ENCODE measurements around the gene KCNK7.

- TF ChIP-seq EZH2 (IDR thresholded peaks at IDR 0.05; ENCODE audit: borderline replicate concordance, low read length): no peak
- no peak for TF ChIP-seq CTCF (conservative IDR thresholded peaks at IDR 0.05 in 1 of 2, IDR thresholded peaks at IDR 0.05 in 1 of 2; ENCODE audit: extremely low read depth in 1 of 2, insufficient read depth in 1 of 2, low read depth in 1 of 2, low read length in 2 of 2)
These were observed 8.9 kb downstream of the KCNK7 start for GRCh38 chr11:65586676-65587075.

All from mammary epithelial cell (primary cell).